ENCODE results near the gene HSD11B2. TPM values are rescaled to one million over a fixed set of nuclear protein-coding genes. Genes with fewer than 3 reads are reported as not detected.

The HSD11B2 gene
- total and polyA plus RNA-seq, 4 donors = 2.6 to 39.8 (median 6.7) TPM

- Histone ChIP-seq H3K36me3 (ENCODE audit: control insufficient read depth in 4 of 4, insufficient read depth in 4 of 4, low read length in 4 of 4) (no peaks in the 10 kb centered on the region), H3K4me1 (ENCODE audit: control insufficient read depth in 5 of 5, insufficient read depth in 5 of 5, low read length in 5 of 5) (peaks cover 0 to 22% (median 12%) of the 10 kb centered on the region in 5 donors), H3K27ac (ENCODE audit: low read depth in 1 of 2, low read length in 1 of 2) (no peak overlapping the region), H3K9ac (ENCODE audit: insufficient read depth in 1 of 2, low read length in 2 of 2) (no peak overlapping the region), H3K9me3 (ENCODE audit: control insufficient read depth in 4 of 4, insufficient read depth in 3 of 4, low read length in 3 of 4) (no peaks in the 10 kb centered on the region), H3K4me3 (no peak overlapping the region), H3K27me3 (ENCODE audit: control insufficient read depth in 3 of 3, insufficient read depth in 3 of 3, low read length in 2 of 3) (no peaks in the 10 kb centered on the region)
- ATAC-seq (ENCODE audit: insufficient read depth, low FRiP score) = no peak
- no peak for DNase-seq
- 81 to 92% methylated on average over 8 of the region's 8 CpGs for WGBS, 2 donors
- no peak for TF ChIP-seq CTCF (IDR thresholded peaks at IDR 0.05; ENCODE audit: control extremely low read depth, extremely low read depth)
Observed at GRCh38 chr16:67477960-67478554, 47.1 kb downstream of the HSD11B2 start.

GRCh38 chr16:67480833-67481560 lies 50.1 kb downstream of the HSD11B2 start, which contains the start of gene ATP6V0D1:
Gene ATP6V0D1, minus strand, starts transcription at chr16:67481157. Its CDS starts 71 bp downstream, at chr16:67481086.
- Histone ChIP-seq H3K36me3 (ENCODE audit: control insufficient read depth in 4 of 4, insufficient read depth in 4 of 4, low read length in 4 of 4) (peaks cover 0 to 2% (median 0%) of the 10 kb centered on the region in 4 donors), H3K27me3 (ENCODE audit: control insufficient read depth in 3 of 3, insufficient read depth in 3 of 3, low read length in 2 of 3) (no peaks in the 10 kb centered on the region), H3K4me1 (ENCODE audit: control insufficient read depth in 5 of 5, insufficient read depth in 5 of 5, low read length in 5 of 5) (peaks cover 0 to 22% (median 4%) of the 10 kb centered on the region in 5 donors), H3K27ac (ENCODE audit: low read depth in 1 of 2, low read length in 1 of 2) (peak within 1 kb of the TSS; percentile 86 to 99), H3K4me3 (peak within 1 kb of the TSS; percentile 97), H3K9me3 (ENCODE audit: control insufficient read depth in 4 of 4, insufficient read depth in 3 of 4, low read length in 3 of 4) (no peaks in the 10 kb centered on the region), H3K9ac (ENCODE audit: insufficient read depth in 1 of 2, low read length in 2 of 2) (peak within 1 kb of the TSS; percentile 69 to 85)
- peak; percentile 91 for ATAC-seq (ENCODE audit: insufficient read depth, low FRiP score)
- WGBS, 2 donors = 0 to 1% methylated on average over 56 to 57 of the region's 57 CpGs
- peak; percentile 98 to 99 (median 99) for DNase-seq
- TF ChIP-seq CTCF (IDR thresholded peaks at IDR 0.05; ENCODE audit: control extremely low read depth, extremely low read depth) = peak; percentile 72

GRCh38 chr16:67481561-67482232 lies 50.8 kb downstream of the HSD11B2 start:
- no peak for TF ChIP-seq CTCF (IDR thresholded peaks at IDR 0.05; ENCODE audit: control extremely low read depth, extremely low read depth)
- ATAC-seq (ENCODE audit: insufficient read depth, low FRiP score) (no peak), DNase-seq (peak in 2 of 3 donors; percentile 31 to 33)
- no peaks in the 10 kb centered on the region for H3K9me3 ChIP-seq (ENCODE audit: control insufficient read depth in 4 of 4, insufficient read depth in 3 of 4, low read length in 3 of 4)
- H3K4me3 ChIP-seq = peak overlapping the region; percentile 53
- H3K27ac ChIP-seq (ENCODE audit: low read depth in 1 of 2, low read length in 1 of 2) = peak overlapping the region; percentile 86 to 91
- H3K36me3 ChIP-seq (ENCODE audit: control insufficient read depth in 4 of 4, insufficient read depth in 4 of 4, low read length in 4 of 4) = peaks cover 0 to 2% (median 0%) of the 10 kb centered on the region in 4 donors
- H3K27me3 ChIP-seq (ENCODE audit: control insufficient read depth in 3 of 3, insufficient read depth in 3 of 3, low read length in 2 of 3) = no peaks in the 10 kb centered on the region
- H3K9ac ChIP-seq (ENCODE audit: insufficient read depth in 1 of 2, low read length in 2 of 2) = peak overlapping the region in 1 of 2 donors; percentile 69
- 3 to 10% methylated on average over 17 of the region's 17 CpGs for WGBS, 2 donors
- peaks cover 0 to 22% (median 4%) of the 10 kb centered on the region in 5 donors for H3K4me1 ChIP-seq (ENCODE audit: control insufficient read depth in 5 of 5, insufficient read depth in 5 of 5, low read length in 5 of 5)
